NCI-H510A (cell line): ENCODE results near the gene ZFTA.
"Not testable (repeated sequence)": the region's sequence is repeated elsewhere in the genome, so short reads cannot be mapped to it uniquely, and the experiment has no call there.

Experiments used
- DNase-seq: peaks from one replicate; lab custom pipeline; 2025; lab: John Stamatoyannopoulos, UW

ZFTA gene

GRCh38 chr11:63768237-63769041 lies at the start of gene ZFTA:
Gene ZFTA, minus strand, starts transcription at chr11:63768775. Its CDS starts 153 bp downstream, at chr11:63768622.
- DNase-seq, result peak; percentile 32

DNA sequence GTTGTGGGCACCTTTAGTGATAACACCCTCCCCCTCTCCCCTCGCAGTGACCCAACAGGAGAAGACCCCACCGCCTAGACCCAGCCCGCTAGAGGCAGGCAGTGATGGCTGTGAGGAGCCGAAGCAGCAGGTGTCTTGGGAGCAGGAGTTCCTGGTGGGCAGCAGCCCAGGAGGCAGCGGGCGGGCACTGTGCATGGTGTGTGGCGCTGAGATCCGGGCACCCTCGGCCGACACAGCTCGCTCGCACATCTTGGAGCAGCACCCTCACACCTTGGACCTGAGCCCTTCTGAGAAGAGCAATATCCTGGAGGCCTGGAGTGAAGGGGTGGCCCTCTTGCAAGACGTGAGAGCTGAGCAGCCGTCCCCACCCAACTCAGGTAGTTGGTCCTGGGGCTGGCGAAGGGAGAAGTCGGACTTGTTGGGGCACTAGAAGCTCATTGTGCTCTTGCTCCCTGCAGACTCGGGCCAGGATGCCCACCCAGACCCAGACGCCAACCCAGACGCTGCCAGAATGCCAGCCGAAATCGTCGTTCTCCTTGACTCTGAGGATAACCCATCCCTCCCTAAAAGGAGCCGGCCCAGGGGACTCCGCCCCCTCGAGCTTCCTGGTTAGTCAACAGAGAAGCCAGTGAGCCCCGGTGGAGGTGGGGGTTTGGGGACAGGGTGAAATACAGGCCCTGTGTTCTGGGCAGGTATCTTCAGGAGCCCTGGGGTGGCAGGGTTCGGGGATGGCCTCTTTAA lies 49.4 kb upstream of the ZFTA start:
- DNase-seq, result no peak

DNA sequence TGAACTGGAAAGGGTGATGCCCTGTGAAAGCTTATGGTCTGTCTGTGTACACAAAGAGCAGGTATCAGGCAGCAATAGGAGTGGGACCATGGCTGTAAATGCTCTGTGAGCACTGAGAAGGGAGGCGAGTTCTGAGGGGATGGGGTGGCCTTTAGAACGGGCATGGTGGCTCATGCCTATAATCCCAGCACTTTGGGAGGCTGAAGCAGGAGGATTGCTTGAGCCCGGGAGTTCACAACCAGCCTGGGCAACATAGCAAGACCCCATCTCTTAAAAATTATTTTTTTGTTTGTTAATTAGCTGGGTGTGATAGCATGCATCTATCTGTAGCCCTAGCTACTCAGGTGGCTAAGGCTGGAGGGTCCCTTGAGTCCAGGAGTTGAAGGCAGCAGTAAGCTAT lies 48.2 kb upstream of the ZFTA start:
- DNase-seq, result no peak

GRCh38 chr11:63816166-63816565 lies 47.6 kb upstream of the ZFTA start:
- DNase-seq, result no peak

- DNase-seq, result no peak
These were observed 45.8 kb upstream of the ZFTA start for GRCh38 chr11:63814383-63814736.

GRCh38 chr11:63813563-63814382 lies 45.2 kb upstream of the ZFTA start:
- DNase-seq, result peak; percentile 49

- peak; percentile 70 for DNase-seq
These were observed 44.5 kb upstream of the ZFTA start, which contains the start of gene SPINDOC for GRCh38 chr11:63813035-63813562. Gene SPINDOC, plus strand, starts transcription at chr11:63813456. Its CDS starts 231 bp downstream, at chr11:63813687.

GRCh38 chr11:63811522-63811921 lies 42.9 kb upstream of the ZFTA start:
- DNase-seq, result no peak

- not testable (repeated sequence) for DNase-seq
These were observed 41.8 kb upstream of the ZFTA start for GRCh38 chr11:63810383-63810782.

GRCh38 chr11:63805844-63806415 lies 37.4 kb upstream of the ZFTA start:
- no peak for DNase-seq

- DNase-seq, result peak; percentile 28
These were observed 35.7 kb upstream of the ZFTA start for GRCh38 chr11:63804259-63804658.

- DNase-seq, result no peak
These were observed 34.3 kb upstream of the ZFTA start for GRCh38 chr11:63802637-63803414.

DNA sequence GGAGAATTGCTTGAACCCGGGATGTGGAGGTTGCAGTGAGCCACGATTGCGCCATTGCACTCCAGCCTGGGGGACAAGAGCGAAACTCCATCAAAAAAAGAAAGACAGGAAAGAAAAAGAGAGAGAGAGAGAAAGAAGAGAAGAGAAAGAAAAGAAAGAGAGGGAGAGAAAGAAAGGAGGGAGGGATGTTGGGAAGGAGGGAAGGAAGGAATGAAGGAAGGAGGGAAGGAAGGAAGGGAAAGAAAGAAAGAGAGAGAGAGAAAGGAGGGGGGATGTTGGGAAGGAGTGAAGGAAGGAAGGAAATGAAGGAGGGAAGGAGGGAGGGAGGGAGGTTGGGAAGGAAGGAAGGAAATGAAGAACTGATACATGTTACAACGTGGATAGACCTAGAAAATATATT lies 32.3 kb upstream of the ZFTA start:
- DNase-seq, result no peak

GRCh38 chr11:63795066-63795465 lies 26.5 kb upstream of the ZFTA start:
- DNase-seq, result no peak

DNA sequence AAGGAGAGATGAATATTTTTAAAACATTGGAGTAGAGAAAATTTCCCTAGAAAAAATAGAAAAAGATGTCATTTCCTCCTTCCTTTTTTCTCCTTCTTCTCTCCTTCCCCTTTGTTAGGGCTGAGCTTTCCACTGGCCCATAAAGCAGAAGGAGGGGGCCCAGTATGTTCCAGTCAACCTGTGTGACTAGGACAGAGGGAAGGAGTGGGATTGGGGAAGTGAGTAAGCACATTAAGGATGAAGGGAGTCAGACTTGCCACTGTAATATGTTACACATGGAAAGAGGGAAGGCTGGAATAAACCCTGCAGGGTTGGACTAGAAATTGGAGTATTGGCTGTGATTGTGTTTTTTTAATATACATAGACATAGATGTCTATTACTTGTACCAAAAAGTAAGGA lies 24.6 kb upstream of the ZFTA start:
- no peak for DNase-seq

GRCh38 chr11:63791495-63792167 lies 23.1 kb upstream of the ZFTA start:
- no peak for DNase-seq

DNA sequence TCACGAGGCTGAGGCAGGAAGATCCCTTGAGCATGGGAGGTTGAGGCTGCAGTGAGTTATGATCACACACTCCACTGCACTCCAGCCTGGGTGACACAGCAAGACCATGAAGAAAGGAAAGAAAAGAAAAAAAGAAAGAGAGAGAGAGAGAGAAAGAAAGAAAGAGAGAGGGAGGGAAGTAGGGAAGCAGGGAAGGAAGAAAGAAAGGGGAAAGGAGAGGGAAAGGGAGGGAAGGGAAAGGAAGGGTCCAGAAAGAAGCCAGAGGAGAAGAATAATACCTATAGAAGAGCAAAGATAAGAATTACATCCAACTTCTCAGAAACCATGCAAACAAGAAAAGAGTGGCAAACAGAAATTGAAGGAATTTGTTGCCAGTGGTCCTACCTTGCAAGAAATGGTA lies 17.2 kb upstream of the ZFTA start:
- DNase-seq, result no peak

DNA sequence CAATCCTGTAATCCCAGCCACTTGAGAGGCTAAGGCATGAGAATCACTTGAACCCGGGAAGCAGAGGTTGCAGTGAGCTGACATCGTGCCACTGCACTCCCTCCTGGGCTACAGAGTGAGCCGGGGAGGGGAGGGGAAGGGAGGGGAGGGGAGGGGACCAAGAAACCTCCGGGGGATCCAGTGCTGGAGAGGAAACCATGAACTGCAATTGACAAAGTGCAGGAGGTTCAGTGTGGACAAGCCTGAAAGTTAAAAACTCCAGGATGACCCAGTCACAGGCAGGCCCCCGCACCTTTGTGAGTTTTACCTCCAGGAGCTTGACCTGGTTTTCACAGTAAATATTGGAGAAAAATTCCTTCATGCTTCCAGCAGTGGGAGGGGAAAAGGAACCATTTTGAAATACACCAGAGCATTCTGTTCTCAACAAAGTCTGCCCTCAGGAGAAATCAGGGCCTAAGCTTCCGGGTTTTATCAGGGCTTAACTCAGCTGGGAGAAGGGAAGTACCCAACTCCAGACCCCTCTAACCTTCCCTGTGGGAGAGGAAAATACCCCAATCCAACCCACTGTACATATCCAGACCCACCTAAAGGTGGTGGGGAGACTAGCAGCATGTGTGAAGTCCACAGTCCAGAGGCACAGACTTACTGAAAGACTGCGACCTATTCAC lies 15.5 kb upstream of the ZFTA start:
- DNase-seq, result no peak

DNA sequence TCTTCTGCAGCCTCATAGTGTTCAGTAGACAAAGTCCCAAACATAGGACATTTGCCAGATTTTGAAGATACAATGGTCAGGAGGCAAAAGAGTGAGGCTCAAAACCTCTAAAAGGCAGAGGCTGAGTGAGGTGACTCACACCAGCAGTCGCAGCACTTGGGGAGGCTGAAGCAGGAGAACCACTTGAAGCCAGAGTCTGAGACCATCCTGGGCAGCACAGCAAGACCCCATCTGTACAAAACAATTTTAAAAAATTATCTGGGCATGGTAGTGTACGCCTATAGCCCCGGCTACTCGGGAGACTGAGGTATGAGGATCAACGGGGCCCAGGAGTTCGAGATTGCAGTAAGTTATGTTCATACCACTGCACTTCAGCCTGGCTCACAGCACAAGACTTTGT lies 14.2 kb upstream of the ZFTA start:
- DNase-seq, result no peak

- DNase-seq, result no peak
These were observed 10.5 kb upstream of the ZFTA start for GRCh38 chr11:63779039-63779438.
